ENCODE measurements around the gene ZSCAN5A.
"Not testable (repeated sequence)": the region's sequence is repeated elsewhere in the genome, so short reads cannot be mapped to it uniquely, and the experiment has no call there.

ZSCAN5A gene

DNA sequence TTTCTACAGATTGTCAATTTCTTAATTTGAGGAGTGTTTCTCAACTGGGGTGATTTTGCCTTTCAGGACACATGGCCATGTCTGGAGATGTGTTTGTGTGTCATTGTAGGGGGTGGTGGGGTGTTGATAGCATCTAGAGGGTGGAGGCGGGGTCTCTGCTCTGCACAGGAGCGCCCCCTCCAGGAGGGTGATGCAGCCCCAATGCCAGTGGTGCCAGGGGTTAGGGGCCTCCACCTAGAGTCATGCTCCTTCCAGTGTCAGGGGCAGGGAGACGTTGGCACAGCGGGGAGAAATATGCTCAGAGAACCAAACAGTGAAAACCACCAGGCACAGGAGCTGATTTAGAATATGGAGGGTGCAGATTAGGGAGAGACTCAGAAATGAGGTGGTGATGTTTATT, 68.9 kb downstream of the ZSCAN5A start:
- not testable (repeated sequence) for H3K36me3 ChIP-seq (ENCODE audit: control insufficient read depth, insufficient read depth, low read length); H3K4me1 ChIP-seq (ENCODE audit: control insufficient read depth, insufficient read depth, low read length); H3K9ac ChIP-seq (ENCODE audit: low read depth, low read length); H3K9me3 ChIP-seq (ENCODE audit: control insufficient read depth, insufficient read depth, low read length); H3K4me3 ChIP-seq (ENCODE audit: low read depth, low read length); H3K27me3 ChIP-seq (ENCODE audit: control insufficient read depth, insufficient read depth, low read length); H3K27ac ChIP-seq (ENCODE audit: low read depth, low read length)

DNA sequence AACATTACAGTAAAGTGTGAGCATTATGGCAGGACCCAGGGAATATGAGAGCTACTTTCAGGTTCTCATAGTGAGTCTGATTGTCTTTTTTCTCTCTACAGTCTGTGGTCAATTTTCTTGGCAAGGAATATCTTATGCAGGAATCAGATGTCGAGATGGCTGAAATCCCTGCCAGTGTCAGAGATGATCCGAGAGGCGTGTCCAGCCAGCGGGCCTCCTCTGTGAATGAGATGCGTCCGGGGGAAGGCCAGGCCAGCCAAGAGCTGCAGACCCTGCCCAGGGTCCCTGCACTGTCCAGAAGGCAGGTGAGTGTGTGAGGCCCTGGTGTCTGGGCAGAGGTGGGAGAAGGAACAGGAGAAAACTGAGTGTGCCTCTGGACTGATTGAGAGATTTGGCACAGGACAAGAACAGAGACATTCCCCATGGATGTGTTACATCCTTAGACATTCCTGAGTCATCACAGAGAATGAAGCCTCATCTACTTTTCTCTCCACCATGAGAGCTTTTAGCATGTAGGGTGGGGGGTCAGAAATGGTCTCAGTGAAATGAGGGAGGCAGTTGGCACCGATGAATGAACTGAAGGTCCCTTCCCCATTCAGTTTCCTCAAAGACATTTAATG, 69.4 kb downstream of the ZSCAN5A start:
- Histone ChIP-seq H3K4me3 (ENCODE audit: low read depth, low read length) (no peak overlapping the region), H3K27me3 (ENCODE audit: control insufficient read depth, insufficient read depth, low read length) (no peaks in the 10 kb centered on the region), H3K9me3 (ENCODE audit: control insufficient read depth, insufficient read depth, low read length) (no peaks in the 10 kb centered on the region), H3K27ac (ENCODE audit: low read depth, low read length) (no peak overlapping the region), H3K9ac (ENCODE audit: low read depth, low read length) (no peak overlapping the region), H3K36me3 (ENCODE audit: control insufficient read depth, insufficient read depth, low read length) (no peaks in the 10 kb centered on the region), H3K4me1 (ENCODE audit: control insufficient read depth, insufficient read depth, low read length) (no peaks in the 10 kb centered on the region)

DNA sequence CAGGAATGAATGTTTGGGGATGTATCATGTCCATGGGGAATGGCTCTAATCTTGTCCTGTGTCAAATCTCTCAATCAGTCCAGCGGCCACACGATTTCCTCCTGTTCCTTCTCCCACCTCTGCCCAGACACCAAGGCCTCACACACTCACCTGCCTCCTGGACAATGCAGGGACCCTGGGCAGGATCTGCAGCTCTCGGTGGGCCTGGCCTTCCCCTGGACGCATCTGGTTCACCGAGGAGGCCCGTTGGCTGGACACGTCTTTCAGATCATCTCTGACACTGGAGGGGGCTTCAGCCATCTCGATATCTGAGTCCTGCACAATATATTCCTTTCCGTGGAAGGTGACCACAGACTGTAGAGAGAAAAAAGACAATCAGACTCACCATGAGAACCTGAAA, 91.2 kb downstream of the ZSCAN5A start:
- Histone ChIP-seq H3K9ac (ENCODE audit: low read depth, low read length) (no peak overlapping the region), H3K36me3 (ENCODE audit: control insufficient read depth, insufficient read depth, low read length) (no peaks in the 10 kb centered on the region)

DNA sequence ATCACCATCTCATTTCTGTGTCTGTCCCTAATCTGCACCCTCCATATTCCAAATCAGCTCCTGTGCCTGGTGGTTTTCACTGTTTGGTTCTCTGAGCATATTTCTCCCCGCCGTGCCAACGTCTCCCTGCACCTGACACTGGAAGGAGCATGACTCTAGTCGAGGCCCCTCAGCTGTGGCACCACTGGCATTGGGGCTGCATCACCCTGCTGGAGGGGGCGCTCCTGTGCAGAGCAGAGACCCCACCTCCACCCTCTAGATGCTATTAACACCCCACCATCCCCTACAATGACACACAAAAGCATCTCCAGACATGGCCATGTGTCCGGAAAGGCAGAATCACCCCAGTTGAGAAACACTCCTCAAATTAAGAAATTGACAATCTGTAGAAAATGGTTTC, 91.7 kb downstream of the ZSCAN5A start:
- Histone ChIP-seq H3K4me3 (ENCODE audit: low read depth, low read length) (no peak overlapping the region), H3K9me3 (ENCODE audit: control insufficient read depth, insufficient read depth, low read length) (no peaks in the 10 kb centered on the region), H3K4me1 (ENCODE audit: control insufficient read depth, insufficient read depth, low read length) (no peaks in the 10 kb centered on the region), H3K27me3 (ENCODE audit: control insufficient read depth, insufficient read depth, low read length) (no peaks in the 10 kb centered on the region), H3K9ac (ENCODE audit: low read depth, low read length) (no peak overlapping the region), H3K27ac (ENCODE audit: low read depth, low read length) (no peak overlapping the region), H3K36me3 (ENCODE audit: control insufficient read depth, insufficient read depth, low read length) (no peaks in the 10 kb centered on the region)

More for the DNA sequence above, 91.2 kb downstream of the ZSCAN5A start:
- Histone ChIP-seq H3K27me3 (ENCODE audit: control insufficient read depth, insufficient read depth, low read length) (no peaks in the 10 kb centered on the region), H3K9me3 (ENCODE audit: control insufficient read depth, insufficient read depth, low read length) (no peaks in the 10 kb centered on the region), H3K27ac (ENCODE audit: low read depth, low read length) (no peak overlapping the region), H3K4me1 (ENCODE audit: control insufficient read depth, insufficient read depth, low read length) (no peaks in the 10 kb centered on the region), H3K4me3 (ENCODE audit: low read depth, low read length) (no peak overlapping the region)

DNA sequence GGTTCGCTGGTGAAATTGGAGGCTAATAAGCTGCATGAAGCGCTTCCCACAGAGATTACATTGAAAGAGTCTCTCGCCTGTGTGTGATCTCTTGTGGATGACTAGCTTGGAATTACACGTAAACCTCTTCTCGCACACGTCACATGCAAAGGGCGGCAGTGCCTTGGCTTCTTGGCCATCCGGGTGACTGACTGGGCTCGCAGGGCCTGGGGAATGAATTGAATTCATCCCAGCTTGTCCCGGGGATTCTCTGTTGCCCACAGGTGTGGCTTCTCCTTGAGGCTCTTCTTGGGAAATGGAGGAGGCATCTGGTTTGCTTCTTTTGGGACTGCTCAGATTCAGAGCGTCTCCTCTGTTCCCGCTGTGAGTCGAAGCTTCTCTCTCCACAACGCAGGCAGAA, 92.8 kb downstream of the ZSCAN5A start:
- Histone ChIP-seq H3K9ac (ENCODE audit: low read depth, low read length) (no peak overlapping the region), H3K9me3 (ENCODE audit: control insufficient read depth, insufficient read depth, low read length) (no peaks in the 10 kb centered on the region), H3K4me1 (ENCODE audit: control insufficient read depth, insufficient read depth, low read length) (peaks cover 4% of the 10 kb centered on the region; the same call in 1 of the 2 replicates)

DNA sequence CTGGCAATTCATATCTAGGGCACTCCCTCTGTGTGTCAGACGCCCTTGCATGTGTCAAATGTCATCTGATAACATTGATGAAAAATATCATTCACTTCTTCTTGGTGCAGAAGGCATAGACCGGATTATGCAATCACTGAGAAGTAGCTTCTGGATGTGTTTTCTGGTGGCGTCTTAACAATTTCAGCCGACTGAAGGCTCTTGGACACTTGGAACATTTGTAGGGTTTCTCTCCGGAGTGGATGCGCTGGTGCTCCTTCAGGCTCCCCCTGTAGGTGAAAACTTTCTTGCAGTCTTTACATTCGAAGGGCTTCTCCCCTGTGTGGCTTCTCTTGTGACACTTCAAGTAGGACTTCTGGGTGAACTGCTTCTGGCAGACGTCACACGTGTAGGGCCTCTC, 93.2 kb downstream of the ZSCAN5A start:
- H3K4me3 ChIP-seq (ENCODE audit: low read depth, low read length); H3K36me3 ChIP-seq (ENCODE audit: control insufficient read depth, insufficient read depth, low read length); H3K9me3 ChIP-seq (ENCODE audit: control insufficient read depth, insufficient read depth, low read length); H3K4me1 ChIP-seq (ENCODE audit: control insufficient read depth, insufficient read depth, low read length); H3K27me3 ChIP-seq (ENCODE audit: control insufficient read depth, insufficient read depth, low read length); H3K9ac ChIP-seq (ENCODE audit: low read depth, low read length); H3K27ac ChIP-seq (ENCODE audit: low read depth, low read length): not testable (repeated sequence)

More for the DNA sequence above, 92.8 kb downstream of the ZSCAN5A start:
- Histone ChIP-seq H3K36me3 (ENCODE audit: control insufficient read depth, insufficient read depth, low read length) (no peaks in the 10 kb centered on the region), H3K27me3 (ENCODE audit: control insufficient read depth, insufficient read depth, low read length) (no peaks in the 10 kb centered on the region), H3K4me3 (ENCODE audit: low read depth, low read length) (no peak overlapping the region), H3K27ac (ENCODE audit: low read depth, low read length) (no peak overlapping the region)

DNA sequence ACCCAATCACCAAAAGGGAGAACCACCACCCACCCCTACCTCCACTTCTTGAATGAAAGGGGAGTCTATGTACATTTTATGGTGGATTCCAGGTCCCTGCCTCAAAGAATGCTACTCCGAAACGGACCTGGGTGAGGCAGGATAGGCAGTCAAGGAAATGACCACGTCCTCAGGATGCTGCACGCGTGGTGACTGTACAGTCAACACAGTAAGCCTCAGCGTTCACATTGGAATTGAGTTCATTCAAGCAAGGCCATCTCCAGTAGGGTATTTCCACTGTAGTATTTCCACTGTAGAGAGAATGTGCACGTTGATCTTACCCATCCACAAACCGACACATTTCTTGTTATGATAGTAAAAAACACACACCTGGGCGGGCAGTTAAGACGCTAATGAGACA, 95.7 kb downstream of the ZSCAN5A start:
- H3K27ac ChIP-seq (ENCODE audit: low read depth, low read length), result no peak overlapping the region
- no peaks in the 10 kb centered on the region for H3K36me3 ChIP-seq (ENCODE audit: control insufficient read depth, insufficient read depth, low read length)
- no peak overlapping the region for H3K4me3 ChIP-seq (ENCODE audit: low read depth, low read length)
- H3K9me3 ChIP-seq (ENCODE audit: control insufficient read depth, insufficient read depth, low read length), result no peaks in the 10 kb centered on the region
- H3K4me1 ChIP-seq (ENCODE audit: control insufficient read depth, insufficient read depth, low read length), result peaks cover 7% of the 10 kb centered on the region; the same call in 1 of the 2 replicates
- H3K27me3 ChIP-seq (ENCODE audit: control insufficient read depth, insufficient read depth, low read length), result no peaks in the 10 kb centered on the region
- H3K9ac ChIP-seq (ENCODE audit: low read depth, low read length), result no peak overlapping the region

DNA sequence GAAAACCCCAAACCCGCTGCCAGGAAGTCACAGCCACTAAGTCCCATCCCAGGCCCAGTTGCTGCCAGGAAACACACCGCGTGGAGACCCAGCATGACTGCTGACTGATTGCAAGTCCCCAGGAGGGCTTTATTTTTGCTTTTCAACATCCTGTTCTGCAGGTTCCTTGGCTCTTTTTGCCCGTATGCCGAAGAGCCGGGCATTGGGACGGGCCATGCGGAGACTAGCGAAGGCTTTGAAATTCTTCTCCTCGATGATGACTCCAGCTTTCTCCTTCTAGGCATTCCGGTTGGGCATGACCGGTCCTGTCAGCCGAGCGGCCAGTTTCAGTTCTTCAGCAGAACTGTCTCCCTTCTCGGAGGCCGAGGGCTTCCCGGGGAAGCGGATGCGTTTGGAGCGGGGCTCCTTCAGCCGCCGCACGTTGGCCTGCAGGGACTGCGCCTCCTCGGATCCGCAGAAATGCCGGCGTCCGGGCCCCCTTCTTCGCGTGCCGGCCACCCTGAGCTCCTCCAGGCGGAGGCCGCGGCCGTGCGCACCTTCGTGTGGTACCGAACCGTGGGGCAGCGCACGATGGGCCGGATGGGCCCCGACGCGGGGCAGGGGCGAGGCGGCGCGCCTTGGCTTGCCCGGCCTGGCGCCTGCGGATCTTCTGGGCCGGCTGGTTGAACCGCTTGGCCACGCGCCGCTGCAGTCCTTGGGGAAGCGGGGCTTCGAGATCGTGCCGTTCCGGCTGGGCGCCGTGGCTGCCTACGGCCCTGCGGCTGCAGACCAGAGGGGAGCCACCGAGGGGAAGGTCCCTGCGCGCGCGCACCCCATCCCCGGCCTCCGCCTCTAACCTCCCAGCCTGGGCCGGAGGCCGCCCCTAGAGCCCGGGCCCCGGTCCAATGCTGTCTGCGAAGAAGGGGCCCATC, 97.3 kb downstream of the ZSCAN5A start:
- Histone ChIP-seq H3K4me1 (ENCODE audit: control insufficient read depth, insufficient read depth, low read length) (peaks cover 7% of the 10 kb centered on the region; the same call in 1 of the 2 replicates), H3K9me3 (ENCODE audit: control insufficient read depth, insufficient read depth, low read length) (no peaks in the 10 kb centered on the region), H3K4me3 (ENCODE audit: low read depth, low read length) (peak overlapping the region; percentile 36), H3K27ac (ENCODE audit: low read depth, low read length) (peak overlapping the region; percentile 42), H3K27me3 (ENCODE audit: control insufficient read depth, insufficient read depth, low read length) (no peaks in the 10 kb centered on the region), H3K9ac (ENCODE audit: low read depth, low read length) (peak overlapping the region; percentile 55), H3K36me3 (ENCODE audit: control insufficient read depth, insufficient read depth, low read length) (no peaks in the 10 kb centered on the region)

DNA sequence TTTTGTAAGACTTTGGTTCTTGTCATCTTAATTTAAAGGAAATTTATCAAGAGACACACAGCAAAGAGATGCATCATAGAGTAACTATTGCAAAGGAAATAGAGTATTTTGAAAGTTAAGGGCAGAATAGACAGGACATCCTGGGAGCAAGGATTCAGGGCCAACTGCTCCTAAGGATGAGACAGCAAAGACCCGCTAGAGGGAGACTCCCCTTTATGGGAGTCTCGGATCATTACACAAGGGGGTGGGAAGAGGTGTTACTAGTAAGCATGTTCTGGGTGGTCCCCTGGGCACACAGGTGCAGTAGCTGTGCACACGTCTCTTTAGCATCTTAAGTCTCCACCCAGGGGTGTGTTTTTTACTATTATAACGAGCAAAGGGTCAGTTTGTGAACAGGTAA, 102.9 kb downstream of the ZSCAN5A start:
- Histone ChIP-seq H3K4me1 (ENCODE audit: control insufficient read depth, insufficient read depth, low read length) (peaks cover 2% of the 10 kb centered on the region; the same call in 1 of the 2 replicates), H3K36me3 (ENCODE audit: control insufficient read depth, insufficient read depth, low read length) (no peaks in the 10 kb centered on the region), H3K9ac (ENCODE audit: low read depth, low read length) (no peak overlapping the region), H3K27ac (ENCODE audit: low read depth, low read length) (no peak overlapping the region), H3K27me3 (ENCODE audit: control insufficient read depth, insufficient read depth, low read length) (no peaks in the 10 kb centered on the region), H3K4me3 (ENCODE audit: low read depth, low read length) (no peak overlapping the region), H3K9me3 (ENCODE audit: control insufficient read depth, insufficient read depth, low read length) (no peaks in the 10 kb centered on the region)

DNA sequence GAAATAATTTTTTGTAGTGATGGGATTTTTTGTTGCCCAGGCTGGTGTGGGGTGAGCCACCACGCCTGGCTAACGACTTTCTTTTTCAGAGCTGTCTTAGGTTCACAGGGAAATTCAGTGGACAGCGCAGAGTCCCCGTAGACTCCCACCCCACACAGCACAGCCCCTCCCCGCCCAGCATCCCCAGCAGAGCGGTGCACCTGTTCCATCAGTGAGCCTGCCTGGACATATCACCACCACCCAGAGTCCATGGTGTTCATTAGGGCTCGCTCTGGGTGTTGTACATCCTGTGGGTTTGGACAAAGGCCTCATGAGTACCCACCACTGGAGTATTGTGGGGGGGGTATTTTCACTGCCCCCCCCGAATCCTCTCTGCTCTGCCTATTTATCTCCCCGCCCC, 104.6 kb downstream of the ZSCAN5A start:
- not testable (repeated sequence) for H3K27me3 ChIP-seq (ENCODE audit: control insufficient read depth, insufficient read depth, low read length); H3K4me1 ChIP-seq (ENCODE audit: control insufficient read depth, insufficient read depth, low read length); H3K36me3 ChIP-seq (ENCODE audit: control insufficient read depth, insufficient read depth, low read length); H3K4me3 ChIP-seq (ENCODE audit: low read depth, low read length); H3K9me3 ChIP-seq (ENCODE audit: control insufficient read depth, insufficient read depth, low read length); H3K27ac ChIP-seq (ENCODE audit: low read depth, low read length); H3K9ac ChIP-seq (ENCODE audit: low read depth, low read length)

DNA sequence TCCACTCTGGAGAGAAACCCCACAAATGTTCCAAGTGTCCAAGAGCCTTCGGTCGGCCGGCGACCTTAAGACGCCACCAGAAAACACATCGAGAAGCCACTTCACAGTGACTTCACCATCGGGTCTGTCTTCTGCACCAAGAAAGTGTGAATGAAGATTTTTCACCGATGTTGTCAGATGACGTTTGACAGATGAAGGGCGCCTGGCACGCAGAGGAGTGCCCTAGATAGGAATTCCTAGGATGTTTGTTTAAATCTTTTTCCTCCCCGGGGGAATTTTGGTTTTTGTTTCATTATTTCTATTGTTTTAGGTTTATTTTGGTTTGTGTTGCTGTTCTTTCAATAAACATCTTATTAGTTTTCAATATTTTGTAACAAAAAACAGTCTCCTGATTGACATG, 105.5 kb downstream of the ZSCAN5A start:
- Histone ChIP-seq H3K27me3 (ENCODE audit: control insufficient read depth, insufficient read depth, low read length) (no peaks in the 10 kb centered on the region), H3K4me1 (ENCODE audit: control insufficient read depth, insufficient read depth, low read length) (no peaks in the 10 kb centered on the region), H3K9ac (ENCODE audit: low read depth, low read length) (no peak overlapping the region), H3K27ac (ENCODE audit: low read depth, low read length) (no peak overlapping the region), H3K9me3 (ENCODE audit: control insufficient read depth, insufficient read depth, low read length) (peaks cover 2% of the 10 kb centered on the region; the same call in 1 of the 2 replicates), H3K36me3 (ENCODE audit: control insufficient read depth, insufficient read depth, low read length) (no peaks in the 10 kb centered on the region), H3K4me3 (ENCODE audit: low read depth, low read length) (no peak overlapping the region)
